ENCODE results near the gene PAPPA2. TPM values are rescaled to one million over a fixed set of nuclear protein-coding genes. Genes with fewer than 3 reads are reported as not detected.
A peak's percentile ranks its signal among the peaks of the same experiment; 100 is the strongest.

The PAPPA2 gene
- total and polyA plus RNA-seq, 3 experiments from 2014 or later, result 0.29 to 0.55 TPM; not detected in 1

DNA sequence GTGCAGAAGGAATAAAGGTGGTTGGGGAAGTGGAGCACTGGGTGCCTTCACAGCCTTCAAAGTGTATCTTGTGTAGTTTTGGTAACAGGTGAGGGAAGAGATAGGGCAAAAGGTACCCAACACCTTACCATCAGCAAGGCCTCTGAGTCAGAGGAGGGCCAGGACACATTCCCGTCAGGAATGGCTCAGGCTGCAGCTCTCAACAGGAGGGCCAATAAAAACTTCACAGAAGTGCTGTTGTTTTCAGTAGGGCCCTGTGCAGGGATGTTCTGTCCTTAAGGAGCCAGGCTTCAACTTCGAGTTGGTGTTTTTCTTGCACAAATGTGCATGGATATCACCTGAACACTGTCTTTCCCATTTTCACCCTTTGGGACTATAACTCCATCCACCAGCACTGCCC lies 368.2 kb downstream of the PAPPA2 start:
- Mint-ChIP-seq H3K27me3 (no peaks in the 10 kb centered on the region), H3K9me3 (peaks cover 0 to 7% (median 1%) of the 10 kb centered on the region in 5 donors), H3K36me3 (no peaks in the 10 kb centered on the region), H3K4me3 (no peak overlapping the region), H3K4me1 (no peaks in the 10 kb centered on the region), H3K27ac (peak overlapping the region in 1 of 8 donors; percentile 74)
- ChIA-PET CTCF (no interaction called here), POLR2A (no interaction called here)
- no peaks in the 10 kb centered on the region for H3K4me1 ChIP-seq (ENCODE audit: insufficient read depth, low read length)
- H3K4me3 ChIP-seq (ENCODE audit: low read length), result no peak overlapping the region
- no peaks in the 10 kb centered on the region for H3K36me3 ChIP-seq (ENCODE audit: insufficient read depth, low read length)
- no peaks in the 10 kb centered on the region for H3K9me3 ChIP-seq (ENCODE audit: low read length)
- H3K27me3 ChIP-seq (ENCODE audit: insufficient read depth, low read length, poor library complexity, severe bottlenecking), result no peaks in the 10 kb centered on the region
- H3K27ac ChIP-seq (ENCODE audit: low read depth, low read length), result no peak overlapping the region
- no peak for DNase-seq

DNA sequence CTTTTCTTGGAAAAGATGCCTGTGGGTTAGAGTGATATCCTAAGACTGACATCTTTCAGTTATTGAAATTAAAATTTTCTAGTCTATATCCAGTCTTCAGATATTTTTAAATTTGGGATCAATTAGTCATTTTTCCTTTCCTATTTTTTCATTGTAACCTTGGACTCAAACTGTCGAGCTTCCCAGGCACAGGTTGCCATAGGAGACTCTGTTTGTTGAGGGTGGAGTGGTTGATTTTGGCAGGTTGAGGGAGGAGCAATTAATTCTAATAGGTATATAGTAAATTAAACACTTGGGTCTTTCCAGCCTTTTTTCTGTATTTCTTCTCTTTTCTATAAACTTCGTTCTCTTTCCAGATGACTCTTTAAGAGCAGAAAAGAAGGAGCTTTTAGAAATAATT lies 374.7 kb downstream of the PAPPA2 start:
- DNase-seq, result no peak
- peaks cover 2 to 3% of the 10 kb centered on the region in 2 donors for H3K27me3 Mint-ChIP-seq
- Histone ChIP-seq H3K4me3 (ENCODE audit: low read length) (no peak overlapping the region), H3K27ac (ENCODE audit: low read depth, low read length) (no peak overlapping the region), H3K27me3 (ENCODE audit: insufficient read depth, low read length, poor library complexity, severe bottlenecking) (no peaks in the 10 kb centered on the region), H3K9me3 (ENCODE audit: low read length) (no peaks in the 10 kb centered on the region), H3K36me3 (ENCODE audit: insufficient read depth, low read length) (no peaks in the 10 kb centered on the region), H3K4me1 (ENCODE audit: insufficient read depth, low read length) (no peaks in the 10 kb centered on the region)
- H3K36me3 Mint-ChIP-seq, result no peaks in the 10 kb centered on the region
- no peak overlapping the region for H3K27ac Mint-ChIP-seq
- ChIA-PET CTCF (no interaction called here), POLR2A (no interaction called here)
- H3K4me1 Mint-ChIP-seq, result no peaks in the 10 kb centered on the region
- peaks cover 0 to 14% (median 1%) of the 10 kb centered on the region in 5 donors for H3K9me3 Mint-ChIP-seq
- no peak overlapping the region for H3K4me3 Mint-ChIP-seq

DNA sequence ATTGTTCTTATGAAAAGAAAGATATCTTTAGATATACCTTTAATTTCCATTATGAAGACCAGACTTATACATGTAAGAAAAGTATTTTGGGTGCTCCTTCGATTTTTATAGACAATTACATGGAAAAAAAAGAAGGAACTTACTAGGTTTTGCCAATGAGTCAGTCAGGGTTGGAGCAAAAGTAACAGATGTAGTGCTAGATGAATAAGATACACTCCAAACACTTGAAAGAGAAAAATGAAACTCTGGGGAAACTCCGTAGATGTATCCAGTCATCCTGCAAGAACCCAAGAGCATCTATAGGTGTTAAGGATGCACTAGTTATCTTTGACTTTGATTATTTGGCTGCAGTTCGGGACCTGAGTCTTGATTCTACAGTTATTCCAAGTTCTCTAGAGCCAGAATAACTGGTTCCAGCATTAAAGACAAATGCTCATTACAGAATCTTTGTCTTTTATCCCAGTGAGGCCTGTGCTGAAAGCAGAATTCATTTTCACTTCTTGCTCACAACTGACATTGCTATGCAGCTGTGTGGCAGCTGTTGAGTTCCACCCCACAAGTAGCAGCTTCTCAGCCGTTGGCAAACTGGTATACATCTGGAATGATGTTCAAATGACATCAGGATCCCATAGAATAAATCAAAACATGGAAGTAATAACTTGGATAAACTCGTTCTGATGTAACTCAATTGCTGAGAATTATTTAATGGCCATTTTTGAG lies 375.5 kb downstream of the PAPPA2 start:
- DNase-seq, result no peak
- ChIA-PET CTCF (no interaction called here), POLR2A (no interaction called here)
- no peaks in the 10 kb centered on the region for H3K4me1 Mint-ChIP-seq
- no peak overlapping the region for H3K4me3 Mint-ChIP-seq
- H3K36me3 ChIP-seq (ENCODE audit: insufficient read depth, low read length), result no peaks in the 10 kb centered on the region
- no peaks in the 10 kb centered on the region for H3K27me3 ChIP-seq (ENCODE audit: insufficient read depth, low read length, poor library complexity, severe bottlenecking)
- no peaks in the 10 kb centered on the region for H3K4me1 ChIP-seq (ENCODE audit: insufficient read depth, low read length)
- peaks cover 0 to 10% (median 0%) of the 10 kb centered on the region in 5 donors for H3K9me3 Mint-ChIP-seq
- no peak overlapping the region for H3K4me3 ChIP-seq (ENCODE audit: low read length)
- H3K27me3 Mint-ChIP-seq, result peaks cover 2 to 3% of the 10 kb centered on the region in 2 donors
- no peaks in the 10 kb centered on the region for H3K36me3 Mint-ChIP-seq
- no peaks in the 10 kb centered on the region for H3K9me3 ChIP-seq (ENCODE audit: low read length)
- no peak overlapping the region for H3K27ac ChIP-seq (ENCODE audit: low read depth, low read length)
- H3K27ac Mint-ChIP-seq, result no peak overlapping the region

DNA sequence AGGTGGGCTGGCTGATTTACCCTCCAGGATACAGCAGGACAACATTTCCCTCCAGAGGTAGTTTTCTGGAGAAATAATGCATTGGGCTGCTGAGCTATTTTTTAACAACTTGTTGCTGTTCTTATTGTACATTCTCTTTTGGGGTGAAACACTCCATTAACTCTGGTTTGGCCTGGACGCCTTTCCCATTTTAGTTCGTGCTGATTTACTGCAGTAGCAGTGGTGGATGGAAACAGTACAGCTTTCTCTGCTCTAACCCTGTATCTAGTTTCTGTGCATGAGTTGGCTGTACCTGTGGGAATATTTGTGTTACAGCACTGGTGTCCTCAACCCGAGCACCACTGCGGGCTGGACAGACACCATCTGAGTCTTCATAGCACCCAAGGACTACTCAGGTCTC lies 376.2 kb downstream of the PAPPA2 start:
- no peaks in the 10 kb centered on the region for H3K27me3 ChIP-seq (ENCODE audit: insufficient read depth, low read length, poor library complexity, severe bottlenecking)
- H3K36me3 ChIP-seq (ENCODE audit: insufficient read depth, low read length), result no peaks in the 10 kb centered on the region
- no peak overlapping the region for H3K4me3 ChIP-seq (ENCODE audit: low read length)
- Mint-ChIP-seq H3K4me1 (no peaks in the 10 kb centered on the region), H3K36me3 (no peaks in the 10 kb centered on the region), H3K9me3 (peaks cover 0 to 10% (median 0%) of the 10 kb centered on the region in 5 donors), H3K27me3 (peaks cover 2 to 3% of the 10 kb centered on the region in 2 donors), H3K27ac (no peak overlapping the region), H3K4me3 (no peak overlapping the region)
- no peak overlapping the region for H3K27ac ChIP-seq (ENCODE audit: low read depth, low read length)
- no peak for DNase-seq
- H3K9me3 ChIP-seq (ENCODE audit: low read length), result no peaks in the 10 kb centered on the region
- no peaks in the 10 kb centered on the region for H3K4me1 ChIP-seq (ENCODE audit: insufficient read depth, low read length)
- ChIA-PET POLR2A (no interaction called here), CTCF (no interaction called here)

DNA sequence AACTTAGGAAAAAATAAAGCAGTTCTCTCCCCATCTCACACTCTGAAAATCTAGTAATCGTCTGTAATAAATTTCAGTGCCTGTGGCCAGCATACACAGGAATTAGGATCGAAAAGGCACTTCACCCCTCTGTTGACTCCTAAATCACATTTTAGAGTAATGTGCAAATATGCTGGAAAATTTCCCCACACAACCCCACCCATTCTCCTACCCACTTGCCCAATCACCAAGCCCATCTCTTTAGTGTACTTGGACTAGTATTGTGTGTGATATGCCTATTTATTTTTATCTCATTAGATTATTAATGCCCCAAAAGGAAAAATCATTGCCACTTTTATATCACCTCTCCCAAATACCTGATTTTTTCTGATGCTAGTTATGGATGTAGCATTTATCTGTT lies 378.3 kb downstream of the PAPPA2 start:
- no peak for DNase-seq
- Mint-ChIP-seq H3K9me3 (peaks cover 0 to 8% (median 0%) of the 10 kb centered on the region in 5 donors), H3K4me1 (no peaks in the 10 kb centered on the region), H3K27me3 (peaks cover 3% of the 10 kb centered on the region in 2 donors), H3K36me3 (no peaks in the 10 kb centered on the region), H3K4me3 (no peak overlapping the region), H3K27ac (no peak overlapping the region)
- H3K36me3 ChIP-seq (ENCODE audit: insufficient read depth, low read length), result no peaks in the 10 kb centered on the region
- H3K27me3 ChIP-seq (ENCODE audit: insufficient read depth, low read length, poor library complexity, severe bottlenecking), result no peaks in the 10 kb centered on the region
- ChIA-PET CTCF (no interaction called here), POLR2A (no interaction called here)
- no peak overlapping the region for H3K27ac ChIP-seq (ENCODE audit: low read depth, low read length)
- no peak overlapping the region for H3K4me3 ChIP-seq (ENCODE audit: low read length)
- no peaks in the 10 kb centered on the region for H3K9me3 ChIP-seq (ENCODE audit: low read length)
- no peaks in the 10 kb centered on the region for H3K4me1 ChIP-seq (ENCODE audit: insufficient read depth, low read length)

DNA sequence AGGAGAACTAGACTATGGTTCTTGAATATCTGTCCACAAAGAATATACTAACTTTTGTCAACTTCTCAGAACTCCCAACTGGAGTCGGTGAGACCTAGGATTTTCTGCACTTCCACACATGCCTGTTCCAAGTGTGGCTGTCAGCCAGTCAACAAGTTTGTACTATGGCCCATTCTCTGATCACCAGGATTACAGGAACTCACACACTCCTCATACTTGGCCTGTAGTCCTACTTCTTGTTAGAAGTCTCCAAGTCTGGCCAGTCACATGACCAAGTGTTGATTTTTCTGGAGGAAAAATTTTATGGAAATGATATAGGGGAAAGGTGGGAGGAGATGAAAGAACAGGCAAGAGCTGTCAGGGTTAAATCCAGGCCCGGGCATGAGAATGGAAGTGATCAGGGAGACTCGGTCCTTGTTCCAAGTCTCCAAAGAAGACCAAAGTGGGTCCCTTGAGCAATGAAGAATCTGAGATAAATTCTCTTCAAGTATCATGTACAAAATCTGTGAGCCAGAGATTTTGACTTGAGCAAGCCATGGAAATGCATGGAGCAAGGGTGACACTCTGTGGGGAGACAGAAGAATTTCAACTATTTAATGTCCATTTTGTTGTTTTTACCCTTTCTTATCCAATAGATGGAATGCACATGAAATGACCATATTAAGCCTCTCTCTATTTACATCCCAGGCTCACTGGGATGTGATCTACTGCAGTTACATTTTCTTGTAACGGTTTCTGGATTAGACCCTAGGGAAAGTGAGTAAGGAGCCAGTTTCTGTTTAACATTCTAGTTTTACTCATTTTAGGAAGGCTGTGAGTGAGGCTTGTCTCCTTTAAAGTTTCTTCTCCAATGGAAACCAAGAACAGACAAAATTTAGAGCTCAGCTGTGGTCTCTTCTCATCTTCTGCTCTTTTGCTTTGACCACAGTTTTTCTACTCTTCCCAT lies 380.6 kb downstream of the PAPPA2 start:
- Histone ChIP-seq H3K4me3 (ENCODE audit: low read length) (no peak overlapping the region), H3K9me3 (ENCODE audit: low read length) (no peaks in the 10 kb centered on the region), H3K27me3 (ENCODE audit: insufficient read depth, low read length, poor library complexity, severe bottlenecking) (no peaks in the 10 kb centered on the region), H3K27ac (ENCODE audit: low read depth, low read length) (no peak overlapping the region), H3K36me3 (ENCODE audit: insufficient read depth, low read length) (no peaks in the 10 kb centered on the region), H3K4me1 (ENCODE audit: insufficient read depth, low read length) (no peaks in the 10 kb centered on the region)
- Mint-ChIP-seq H3K27ac (no peak overlapping the region), H3K36me3 (no peaks in the 10 kb centered on the region), H3K4me3 (no peak overlapping the region), H3K9me3 (peaks cover 0 to 6% (median 0%) of the 10 kb centered on the region in 5 donors), H3K4me1 (no peaks in the 10 kb centered on the region), H3K27me3 (peaks cover 3% of the 10 kb centered on the region in 2 donors)
- DNase-seq, result no peak
- POLR2A ChIA-PET, result no interaction called here
- CTCF ChIA-PET, result no interaction called here

DNA sequence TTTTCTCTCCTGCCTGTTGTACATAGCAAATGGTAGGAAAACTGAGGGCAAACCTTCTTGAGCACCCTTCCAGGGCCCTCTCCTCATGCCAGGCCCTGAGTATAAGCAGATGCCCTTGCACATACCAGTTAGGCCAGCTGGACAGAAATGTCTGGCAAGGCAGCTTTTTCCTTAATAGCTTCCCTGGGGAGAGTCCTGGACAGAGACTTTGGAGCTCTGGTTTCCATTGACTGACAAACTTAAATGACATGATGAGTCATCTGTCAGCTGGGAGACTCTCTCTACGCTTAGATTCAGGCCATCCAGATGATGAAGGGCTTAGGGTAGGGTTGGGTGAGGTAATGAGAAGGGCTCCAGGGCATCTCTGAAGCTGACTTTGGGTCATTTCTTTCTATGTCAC lies 384.1 kb downstream of the PAPPA2 start:
- DNase-seq, result no peak
- Histone ChIP-seq H3K27ac (ENCODE audit: low read depth, low read length) (no peak overlapping the region), H3K27me3 (ENCODE audit: insufficient read depth, low read length, poor library complexity, severe bottlenecking) (no peaks in the 10 kb centered on the region), H3K4me3 (ENCODE audit: low read length) (no peak overlapping the region), H3K9me3 (ENCODE audit: low read length) (no peaks in the 10 kb centered on the region), H3K4me1 (ENCODE audit: insufficient read depth, low read length) (no peaks in the 10 kb centered on the region), H3K36me3 (ENCODE audit: insufficient read depth, low read length) (no peaks in the 10 kb centered on the region)
- ChIA-PET POLR2A (no interaction called here), CTCF (no interaction called here)
- Mint-ChIP-seq H3K9me3 (peaks cover 0 to 1% (median 0%) of the 10 kb centered on the region in 5 donors), H3K27me3 (peaks cover 0 to 1% of the 10 kb centered on the region in 2 donors), H3K36me3 (no peaks in the 10 kb centered on the region), H3K4me3 (no peak overlapping the region), H3K27ac (no peak overlapping the region), H3K4me1 (no peaks in the 10 kb centered on the region)

DNA sequence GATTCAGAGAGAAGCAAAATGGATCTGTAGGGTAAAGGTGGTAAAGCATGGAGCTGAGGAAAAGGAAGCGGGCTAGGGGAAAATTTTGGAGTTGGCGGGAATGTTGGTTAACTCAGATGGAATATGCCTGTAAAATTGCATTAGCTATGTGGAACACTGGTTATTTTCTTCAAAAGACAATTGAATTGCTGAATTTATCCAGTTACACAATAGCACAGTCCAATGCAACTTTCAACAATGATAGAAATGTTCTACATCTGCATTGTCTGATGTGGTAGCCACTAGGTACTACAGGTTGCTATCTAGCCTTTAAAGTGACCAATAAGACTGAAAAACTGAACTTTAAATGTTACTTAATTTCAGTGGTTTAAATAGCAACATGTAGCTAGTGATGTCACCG lies 386.3 kb downstream of the PAPPA2 start:
- H3K36me3 Mint-ChIP-seq, result no peaks in the 10 kb centered on the region
- Histone ChIP-seq H3K27ac (ENCODE audit: low read depth, low read length) (no peak overlapping the region), H3K4me1 (ENCODE audit: insufficient read depth, low read length) (no peaks in the 10 kb centered on the region), H3K9me3 (ENCODE audit: low read length) (no peaks in the 10 kb centered on the region), H3K4me3 (ENCODE audit: low read length) (no peak overlapping the region), H3K27me3 (ENCODE audit: insufficient read depth, low read length, poor library complexity, severe bottlenecking) (no peaks in the 10 kb centered on the region), H3K36me3 (ENCODE audit: insufficient read depth, low read length) (no peaks in the 10 kb centered on the region)
- H3K9me3 Mint-ChIP-seq, result peaks cover 0 to 1% (median 0%) of the 10 kb centered on the region in 5 donors
- H3K27me3 Mint-ChIP-seq, result peaks cover 0 to 1% of the 10 kb centered on the region in 2 donors
- H3K4me3 Mint-ChIP-seq, result no peak overlapping the region
- ChIA-PET POLR2A (no interaction called here), CTCF (no interaction called here)
- H3K27ac Mint-ChIP-seq, result no peak overlapping the region
- H3K4me1 Mint-ChIP-seq, result no peaks in the 10 kb centered on the region
- DNase-seq, result no peak

Data from CD8-positive, alpha-beta memory T cell (primary cell).